ENCODE results near the gene FIBCD1.

FIBCD1 gene

DNA sequence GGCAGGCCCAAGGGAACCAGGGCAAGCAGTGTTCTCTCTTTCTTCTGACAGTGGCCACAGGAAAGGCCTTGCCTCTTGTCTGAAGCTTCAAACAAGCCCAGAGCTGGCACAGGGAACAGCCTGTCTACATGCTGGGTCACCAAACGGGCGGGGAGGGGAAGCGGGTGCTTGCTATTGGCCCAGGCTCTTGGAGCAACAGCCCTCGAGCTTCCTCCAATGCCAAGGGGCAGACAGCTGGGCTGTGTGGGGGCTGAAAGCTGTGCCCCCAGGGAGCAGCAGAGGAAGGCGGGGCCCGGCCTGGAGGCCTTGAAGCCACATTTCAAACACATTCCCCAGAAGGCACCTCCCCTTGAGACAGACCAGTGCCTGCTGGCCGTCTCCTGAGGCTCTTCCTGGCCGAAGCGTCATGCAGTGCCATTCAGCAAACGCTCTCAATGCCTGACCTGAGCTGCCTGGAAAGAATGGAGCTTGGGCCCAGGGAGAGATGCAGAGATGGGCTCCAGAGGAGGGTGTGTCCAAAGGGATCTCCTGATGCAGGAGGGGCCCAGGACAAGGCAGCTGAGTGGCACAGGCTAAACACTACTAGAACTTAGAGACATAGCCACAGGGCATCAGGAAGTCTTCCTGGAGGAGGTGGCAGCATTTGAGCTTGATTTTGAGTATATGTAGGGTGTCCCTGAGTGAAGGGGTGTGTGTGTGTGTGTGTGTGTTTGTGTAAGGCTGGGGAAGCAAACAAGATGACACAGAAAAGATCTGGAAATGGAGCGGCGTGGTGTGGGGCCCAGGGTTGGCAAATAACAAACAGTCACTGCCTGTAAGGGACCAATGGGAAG lies 2.5 kb downstream of the FIBCD1 start:
- no peak for DNase-seq (ENCODE audit: low read depth)

DNA sequence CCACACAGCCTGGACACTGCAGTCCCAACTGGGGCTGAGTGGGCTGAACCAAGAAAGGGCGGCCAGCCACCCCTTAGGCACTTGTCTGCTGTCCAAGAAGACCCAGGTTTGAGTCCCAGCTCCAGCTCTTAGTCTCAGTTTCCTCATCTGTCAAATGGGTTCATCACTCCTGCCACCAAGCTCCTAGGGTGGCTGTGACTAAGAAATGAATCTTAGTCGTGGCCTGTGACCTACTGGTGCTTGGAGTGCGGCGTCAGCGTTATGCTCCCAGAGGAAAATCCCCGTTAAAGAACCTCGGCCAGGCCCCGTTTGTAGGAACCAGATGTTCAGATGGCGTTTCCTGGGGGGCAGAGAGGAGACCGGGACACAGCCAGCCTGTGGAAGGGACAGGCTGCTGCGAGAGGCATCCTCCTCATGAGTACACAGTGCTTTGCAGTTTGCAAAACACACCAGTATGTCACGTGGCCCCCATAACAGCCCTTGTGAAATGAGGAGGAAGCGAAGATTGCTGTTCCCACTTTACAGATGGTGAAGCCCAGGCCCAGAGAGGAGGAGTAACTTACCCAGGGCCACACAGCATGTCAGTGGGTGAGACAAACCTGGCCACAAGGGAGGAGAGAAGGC lies 3.3 kb downstream of the FIBCD1 start:
- no peak for DNase-seq (ENCODE audit: low read depth)

DNA sequence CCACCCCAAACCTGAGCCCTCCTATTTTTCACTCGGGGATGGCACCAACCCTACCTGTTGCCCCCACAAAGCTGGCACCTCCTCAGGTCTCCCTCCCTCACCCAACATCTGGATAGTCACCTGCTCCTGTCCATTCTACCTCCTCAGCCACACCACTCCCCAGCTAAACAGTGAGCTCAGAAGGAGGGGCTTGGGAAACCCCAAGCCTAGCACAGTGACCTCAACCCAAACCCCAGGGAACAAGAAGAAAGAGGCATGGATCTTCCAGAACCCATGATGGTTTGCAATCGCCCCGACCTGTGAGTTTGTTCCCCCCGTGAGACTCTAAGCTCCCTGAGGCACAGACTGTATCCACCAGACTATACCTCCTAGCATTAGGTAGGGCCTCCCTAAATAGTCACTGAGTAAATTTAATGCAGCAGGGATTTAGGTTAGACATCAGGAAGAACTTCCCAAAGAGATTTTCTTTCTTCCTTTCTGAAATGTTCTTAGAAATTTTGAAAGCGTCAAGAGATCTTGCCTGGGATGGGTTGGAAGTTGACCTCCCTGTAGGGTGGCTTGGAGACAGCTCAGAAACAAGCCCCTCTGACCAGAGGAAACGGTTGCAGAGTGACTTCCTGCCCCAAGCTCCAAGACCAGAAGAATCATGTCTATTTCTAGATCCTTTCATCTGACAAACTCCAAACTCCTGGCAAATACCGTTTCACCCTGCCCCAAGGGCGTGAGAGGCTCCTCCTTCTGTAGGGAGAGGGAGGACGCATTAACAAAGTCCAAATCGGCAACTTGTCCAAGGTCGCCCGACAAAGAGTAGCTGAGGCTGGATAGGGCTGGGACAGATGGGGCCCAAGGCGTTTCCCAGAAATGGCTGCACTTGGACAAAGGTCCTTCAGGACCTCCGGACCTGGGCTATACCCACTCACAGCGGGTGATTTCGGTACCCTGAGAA lies 4.1 kb downstream of the FIBCD1 start:
- no peak for DNase-seq (ENCODE audit: low read depth)

DNA sequence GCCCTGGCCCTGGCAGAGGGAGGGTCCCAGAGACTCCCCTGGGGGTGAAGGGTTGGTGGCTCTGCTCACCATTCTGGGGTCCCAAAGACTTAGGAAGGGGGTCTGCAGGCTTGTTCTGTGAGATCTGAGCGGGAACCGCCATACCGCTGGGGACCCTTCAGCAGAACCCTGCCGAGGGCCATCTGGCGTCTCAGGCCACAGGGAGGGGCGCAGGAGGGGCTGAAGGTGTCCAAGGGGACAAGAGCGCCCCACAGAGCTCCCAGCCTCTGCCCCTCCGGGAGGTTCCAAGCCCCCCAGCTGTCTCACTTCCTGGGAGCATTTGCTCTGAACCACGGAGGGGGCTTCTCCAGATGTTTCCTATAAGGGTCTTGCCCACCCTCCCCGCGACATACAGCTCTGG lies 4.8 kb downstream of the FIBCD1 start:
- no peak for DNase-seq (ENCODE audit: low read depth)

DNA sequence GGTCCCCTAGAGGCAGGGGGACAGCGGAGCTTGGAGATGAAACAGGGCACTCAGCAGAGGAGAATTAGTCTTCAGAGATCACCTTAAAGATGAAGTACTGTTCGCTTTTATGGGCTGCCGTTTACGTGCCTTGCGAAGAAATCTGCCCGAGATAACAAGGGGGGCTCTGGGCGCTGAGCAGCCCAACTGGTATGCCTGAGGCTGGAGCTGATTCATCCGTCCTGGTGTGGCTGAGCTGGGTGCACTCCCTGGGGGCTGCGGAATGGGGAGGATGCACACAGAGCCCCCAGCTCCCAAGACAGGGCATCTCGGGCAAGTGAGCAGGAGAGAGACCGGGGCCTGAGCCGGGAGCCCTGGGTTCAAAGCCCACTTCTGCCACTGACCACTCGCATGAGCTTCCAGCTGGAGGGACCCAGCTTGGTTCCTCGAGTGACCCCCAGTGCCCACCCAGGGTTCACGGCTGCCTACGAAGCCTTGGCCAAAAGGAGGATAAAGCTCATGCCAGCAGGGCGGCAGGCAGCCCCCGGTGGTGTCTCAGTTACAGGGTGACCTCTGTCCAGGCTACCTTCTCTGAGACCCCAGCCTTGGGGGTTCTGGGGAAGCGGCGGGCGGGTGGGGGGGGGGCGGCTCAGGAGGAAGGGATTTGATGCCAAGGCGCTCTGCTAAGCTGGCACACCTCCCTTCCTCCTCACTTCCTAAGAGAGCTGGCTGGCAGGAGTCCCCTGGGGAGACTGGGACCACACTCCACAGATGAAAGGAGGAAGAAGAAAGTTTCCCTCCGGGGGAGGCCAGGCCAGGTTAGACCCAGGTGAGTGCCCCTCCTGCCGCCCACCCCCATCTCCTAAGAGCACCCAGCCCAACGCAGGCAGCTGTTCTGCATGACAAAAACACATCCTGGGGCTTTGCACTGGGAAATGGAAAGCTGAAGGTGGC lies 5.7 kb downstream of the FIBCD1 start:
- DNase-seq (ENCODE audit: low read depth), result no peak

DNA sequence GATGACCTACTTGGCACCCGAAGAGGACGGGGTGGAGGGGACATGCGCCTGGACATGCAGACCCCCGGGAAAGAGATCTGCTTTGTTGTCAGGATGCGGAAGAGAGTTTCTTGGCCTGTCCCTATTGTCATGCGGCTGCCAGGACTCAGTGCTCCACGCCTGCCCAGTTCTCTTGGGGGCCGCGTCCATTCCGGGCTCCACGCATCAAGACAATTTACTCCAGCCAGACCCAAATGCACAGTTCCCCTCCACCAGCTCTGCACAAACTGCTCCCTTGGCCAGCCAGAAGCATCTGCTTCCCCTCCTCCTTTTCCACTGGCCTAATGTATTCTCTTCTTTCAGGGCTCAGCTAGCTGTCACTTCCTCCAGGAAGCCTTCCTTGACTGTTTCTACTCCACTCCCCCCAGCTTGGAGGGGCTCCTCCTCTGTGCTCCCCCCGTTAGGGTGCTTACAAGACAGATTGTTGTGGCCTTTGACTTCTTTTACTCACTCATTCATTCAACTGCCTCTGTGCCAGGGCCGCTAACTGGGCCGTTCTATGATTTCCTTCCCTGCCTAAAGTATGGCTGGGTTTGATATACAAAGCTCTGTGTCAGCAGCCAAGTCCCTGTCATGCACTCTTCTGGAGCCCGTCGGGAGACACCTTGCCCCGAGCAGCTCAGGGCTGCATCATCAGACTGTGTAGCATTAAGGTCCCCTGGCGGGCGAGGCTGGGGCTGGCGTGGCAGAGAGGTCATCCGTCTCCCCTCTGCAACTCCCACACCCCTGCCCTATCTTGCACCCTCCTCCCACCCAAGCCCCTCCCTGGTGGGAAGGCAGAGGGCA lies 6.6 kb downstream of the FIBCD1 start:
- DNase-seq (ENCODE audit: low read depth), result no peak

DNA sequence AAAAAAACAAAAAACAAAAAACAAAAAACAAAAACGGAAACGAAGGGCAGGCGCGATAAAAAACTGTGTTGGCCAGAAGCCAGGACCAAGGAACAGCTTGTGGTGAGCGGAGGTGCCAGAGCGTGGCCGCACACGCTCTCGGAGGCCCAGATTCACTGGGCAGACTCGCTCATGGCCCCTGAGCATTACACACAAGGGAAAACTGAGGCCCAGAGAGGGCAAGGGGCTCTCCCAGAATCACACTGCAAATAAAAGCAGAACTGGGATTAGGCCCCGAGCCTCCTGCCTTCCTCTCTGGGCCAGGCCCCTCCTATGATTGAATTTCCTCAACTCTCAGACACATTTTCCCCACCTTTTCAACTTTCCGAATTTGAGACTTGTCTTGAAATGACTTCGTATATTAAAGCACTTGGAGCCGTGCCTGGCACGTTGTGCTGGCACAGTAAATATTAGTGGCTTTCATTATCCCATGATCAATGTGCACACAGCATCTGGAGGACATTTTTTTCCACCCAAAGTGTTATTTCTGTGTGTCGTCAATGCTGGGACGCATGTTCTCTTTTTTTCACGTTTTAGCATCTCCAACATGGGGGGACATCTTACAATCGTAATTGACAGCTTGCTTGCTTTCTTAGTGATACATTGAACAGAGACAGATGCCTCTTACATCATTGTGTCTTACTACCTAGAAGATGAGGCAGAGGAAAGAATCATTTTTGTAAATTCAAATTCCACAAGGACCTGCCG lies 7.4 kb downstream of the FIBCD1 start:
- no peak for DNase-seq (ENCODE audit: low read depth)

DNA sequence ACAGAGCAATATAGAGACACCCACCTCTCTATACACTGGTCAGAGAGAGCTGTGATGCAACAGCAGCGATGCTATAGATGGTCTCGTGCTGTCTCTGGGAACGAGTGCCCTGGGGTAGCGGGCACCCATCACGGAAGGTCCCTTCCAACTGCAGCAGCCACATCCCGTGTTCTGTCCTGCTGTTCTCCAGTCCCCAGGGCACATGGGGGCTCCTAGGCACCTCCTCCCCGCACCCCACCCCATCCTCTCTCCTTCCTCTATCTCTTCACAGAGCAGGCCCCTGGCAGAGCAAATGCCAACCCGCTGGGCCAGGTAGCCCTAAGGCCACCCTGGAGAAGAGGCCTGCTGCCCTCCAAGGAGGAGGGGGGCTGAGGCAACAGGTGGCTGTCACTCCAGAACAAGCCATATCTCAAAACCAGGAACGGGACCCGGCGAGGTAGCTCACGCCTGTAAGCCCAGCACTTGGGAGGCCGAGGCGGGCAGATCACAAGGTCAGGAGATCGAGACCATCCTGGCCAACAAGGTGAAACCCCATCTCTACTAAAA lies 8.2 kb downstream of the FIBCD1 start:
- DNase-seq (ENCODE audit: low read depth), result no peak

DNA sequence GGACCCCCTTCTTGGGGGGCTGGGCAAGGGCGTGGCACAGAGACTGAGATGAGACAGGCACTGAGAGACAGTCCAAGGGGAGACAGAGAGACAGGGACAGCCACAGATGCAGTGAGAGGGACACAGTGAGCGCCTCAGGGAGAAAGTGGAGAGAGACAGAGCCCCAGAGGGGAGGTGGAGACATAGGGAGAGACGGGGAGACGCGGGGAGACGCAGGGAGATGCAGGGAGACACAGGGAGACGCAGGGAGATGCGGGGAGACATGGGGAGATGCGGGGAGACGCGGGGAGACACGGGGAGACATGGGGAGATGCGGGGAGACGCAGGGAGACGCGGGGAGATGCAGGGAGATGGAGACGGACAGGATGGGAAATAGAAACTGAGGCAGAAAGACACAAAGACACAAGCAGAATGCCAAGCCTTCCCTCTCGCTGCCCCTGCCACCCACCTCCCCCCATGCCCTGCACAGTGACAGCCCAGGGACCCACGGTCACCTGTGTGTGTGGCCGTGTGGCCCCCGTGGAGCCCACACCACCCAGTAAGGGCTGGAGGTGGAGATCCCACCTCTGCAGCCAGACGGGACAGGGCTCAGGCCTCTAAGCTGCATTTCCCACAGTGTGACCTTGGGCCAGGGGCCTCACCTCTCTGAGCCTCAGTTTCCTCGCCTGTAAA lies 8.8 kb downstream of the FIBCD1 start:
- DNase-seq (ENCODE audit: low read depth), result no peak

DNA sequence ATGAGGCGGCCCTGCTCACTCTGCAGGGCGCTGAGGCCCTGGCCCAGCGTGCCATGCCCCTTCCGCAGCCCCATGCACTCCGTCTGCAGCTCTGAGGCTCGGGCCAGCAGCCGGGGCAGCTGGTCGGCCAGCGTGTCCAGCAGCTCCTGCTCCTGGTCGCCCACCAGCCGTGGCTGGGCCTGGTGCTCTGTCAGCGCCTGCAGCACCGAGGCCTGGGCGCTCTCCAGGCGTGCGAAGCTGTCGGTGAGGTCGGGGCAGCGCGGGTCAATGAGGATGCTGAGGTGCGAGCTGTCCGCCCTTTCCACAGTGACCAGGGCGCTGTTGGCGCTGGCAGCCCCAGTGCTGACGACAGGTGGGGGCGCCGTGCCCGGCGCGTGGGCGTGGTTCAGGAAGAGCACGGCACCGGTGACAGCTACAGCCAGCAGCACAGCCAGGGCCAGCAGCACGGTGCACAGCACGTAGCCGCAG lies 9.4 kb downstream of the FIBCD1 start:
- DNase-seq (ENCODE audit: low read depth), result no peak

DNA sequence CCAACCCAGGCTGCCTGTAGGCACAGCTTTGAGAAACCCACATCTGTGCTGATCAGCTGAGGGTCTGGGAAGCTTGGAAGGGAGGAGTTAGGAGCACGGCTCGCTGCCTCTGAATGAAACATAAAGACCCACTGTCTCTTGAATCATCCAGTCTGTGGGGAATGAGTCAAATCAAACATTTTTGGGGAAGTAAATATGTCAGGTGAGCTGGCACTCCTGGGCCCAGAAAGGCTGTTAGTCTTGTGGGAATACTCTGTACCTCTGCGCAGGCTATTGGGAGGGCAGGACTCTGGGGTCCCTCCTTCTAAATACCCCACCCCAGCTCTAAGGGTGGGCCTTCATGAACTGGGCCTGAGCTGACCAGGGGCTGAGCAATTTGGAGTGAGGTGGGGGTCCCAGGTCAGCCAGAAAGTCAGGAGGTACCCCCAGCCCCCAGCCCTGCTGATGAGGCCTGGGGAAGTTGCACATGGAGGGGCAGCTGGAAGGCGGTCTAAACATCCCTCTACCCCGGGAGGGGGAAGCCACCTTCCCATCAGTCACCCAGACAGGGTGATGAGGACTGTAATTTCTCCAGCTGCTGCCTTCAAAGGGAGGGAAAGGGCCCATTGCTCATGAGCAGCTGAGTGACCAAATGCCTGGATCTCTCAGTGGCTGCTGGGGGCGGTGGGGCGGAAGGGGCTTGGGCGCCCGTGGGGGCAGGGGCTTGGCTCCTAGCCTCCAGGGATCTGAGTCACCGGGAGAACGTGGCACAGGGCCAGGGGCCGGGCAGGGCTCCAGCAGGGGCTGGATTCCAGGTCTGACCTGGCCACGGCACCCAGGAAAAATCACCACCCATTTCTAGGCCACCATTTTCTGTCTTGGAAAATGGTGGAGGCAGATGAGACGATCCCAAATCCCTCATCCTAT lies 10.8 kb downstream of the FIBCD1 start:
- DNase-seq (ENCODE audit: low read depth), result no peak

DNA sequence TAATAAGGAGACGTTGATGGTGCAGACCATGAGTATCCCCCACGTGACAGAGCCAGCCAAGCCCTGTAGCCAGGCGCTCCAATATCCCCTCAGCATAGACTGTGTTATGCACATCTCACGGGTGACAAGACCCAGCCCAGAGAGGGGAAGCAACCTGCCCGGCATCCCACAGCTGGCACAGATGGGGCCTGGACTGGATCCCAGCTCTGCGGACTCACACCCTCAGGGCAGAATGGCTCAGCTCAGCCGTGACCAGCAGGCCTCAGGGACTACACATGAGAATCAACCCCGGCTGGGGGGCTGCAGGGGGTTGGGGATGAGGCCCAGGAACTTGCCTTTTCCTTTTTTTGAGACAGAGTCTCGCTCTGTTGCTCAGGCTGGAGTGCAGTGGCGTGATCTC lies 11.7 kb downstream of the FIBCD1 start:
- DNase-seq (ENCODE audit: low read depth), result no peak

DNA sequence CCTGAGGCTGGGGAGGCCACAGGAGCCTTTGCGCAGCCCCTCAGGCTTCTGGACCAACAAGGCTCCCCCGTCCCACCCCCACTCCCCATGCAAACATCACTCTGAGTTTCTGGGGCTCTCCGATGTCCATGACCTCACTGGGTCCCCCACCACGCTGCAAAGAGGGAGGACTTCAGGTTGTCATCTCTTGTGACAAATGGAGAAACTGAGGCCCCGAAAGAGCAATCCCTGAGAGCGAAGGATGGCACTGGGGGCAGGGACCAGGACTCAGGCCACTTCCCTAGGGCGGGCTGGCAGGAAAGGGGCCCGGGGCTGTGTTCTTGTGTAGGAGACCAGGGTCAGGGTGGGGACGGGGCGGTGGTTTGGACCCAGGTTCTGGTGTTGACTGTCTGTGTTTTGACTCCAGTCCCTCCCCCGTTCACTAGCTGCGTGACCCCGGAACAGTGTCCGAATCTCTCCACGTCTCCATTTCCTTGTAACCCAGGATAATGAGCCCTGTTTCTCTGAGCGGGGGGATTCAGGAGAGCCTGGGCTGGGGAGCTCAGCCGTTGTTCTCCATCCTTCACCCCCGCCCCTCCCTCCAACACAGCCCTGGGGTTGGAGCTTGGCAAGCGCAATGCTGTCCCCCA lies 13.9 kb downstream of the FIBCD1 start:
- no peak for DNase-seq (ENCODE audit: low read depth)

DNA sequence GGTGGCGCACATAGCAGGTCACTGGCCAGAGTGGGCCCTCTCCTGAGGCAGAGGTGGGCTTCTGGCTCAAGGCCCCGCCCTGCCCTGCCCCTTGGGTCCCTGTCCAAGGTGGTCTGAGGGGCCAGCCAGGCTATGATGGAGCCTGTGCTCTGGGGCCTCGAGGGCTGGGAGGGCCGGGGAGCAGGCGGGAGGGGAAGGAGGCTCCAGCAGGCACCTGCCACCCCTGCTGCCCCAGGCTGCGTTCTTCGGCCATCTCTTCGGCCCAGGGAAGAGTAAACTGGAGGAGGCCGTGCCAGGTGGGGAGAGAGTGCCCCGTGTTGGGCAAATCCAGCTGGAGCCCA lies 14.6 kb downstream of the FIBCD1 start:
- no peak for DNase-seq (ENCODE audit: low read depth)

DNA sequence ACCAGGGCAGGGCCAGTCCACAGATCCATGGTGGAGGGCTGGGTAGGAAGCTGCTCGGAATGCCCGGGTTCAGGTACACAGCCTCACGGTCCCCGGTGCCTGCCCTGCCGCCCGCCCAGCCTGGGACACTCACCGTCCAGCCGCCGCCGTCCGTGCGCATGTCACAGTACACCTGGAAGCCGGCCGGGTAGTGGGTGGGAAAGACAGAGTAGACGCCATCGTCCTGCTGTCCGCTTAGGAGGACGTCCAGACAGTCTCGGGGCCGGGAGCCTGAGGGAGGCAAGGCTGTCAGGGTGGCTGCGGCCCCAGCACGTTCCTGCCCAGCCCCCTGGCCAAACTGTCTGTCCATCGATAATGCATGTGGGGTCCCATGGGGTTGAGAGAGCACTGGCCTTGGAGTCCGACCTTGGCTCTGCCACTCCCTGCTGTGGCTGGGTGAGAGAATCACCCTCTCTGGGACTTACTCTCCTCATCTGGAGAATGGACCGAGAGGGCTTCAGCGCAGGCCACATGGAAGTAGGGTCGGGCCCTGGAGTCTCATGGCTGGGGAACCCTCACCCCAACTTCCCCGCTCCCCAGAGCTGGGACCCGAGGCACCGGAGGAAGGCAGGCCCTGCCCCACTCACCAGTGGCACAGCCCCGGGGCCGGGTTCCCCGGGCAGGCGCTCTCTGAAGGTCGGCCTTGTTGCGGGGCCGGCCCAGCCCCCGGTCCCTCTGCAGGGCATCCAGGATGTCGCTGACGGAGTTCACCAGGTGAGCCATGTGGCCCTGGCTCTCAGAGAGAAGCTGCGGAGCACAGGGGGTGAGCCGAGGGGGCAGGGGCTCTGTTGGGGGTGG lies 15.2 kb downstream of the FIBCD1 start:
- no peak for DNase-seq (ENCODE audit: low read depth)

DNA sequence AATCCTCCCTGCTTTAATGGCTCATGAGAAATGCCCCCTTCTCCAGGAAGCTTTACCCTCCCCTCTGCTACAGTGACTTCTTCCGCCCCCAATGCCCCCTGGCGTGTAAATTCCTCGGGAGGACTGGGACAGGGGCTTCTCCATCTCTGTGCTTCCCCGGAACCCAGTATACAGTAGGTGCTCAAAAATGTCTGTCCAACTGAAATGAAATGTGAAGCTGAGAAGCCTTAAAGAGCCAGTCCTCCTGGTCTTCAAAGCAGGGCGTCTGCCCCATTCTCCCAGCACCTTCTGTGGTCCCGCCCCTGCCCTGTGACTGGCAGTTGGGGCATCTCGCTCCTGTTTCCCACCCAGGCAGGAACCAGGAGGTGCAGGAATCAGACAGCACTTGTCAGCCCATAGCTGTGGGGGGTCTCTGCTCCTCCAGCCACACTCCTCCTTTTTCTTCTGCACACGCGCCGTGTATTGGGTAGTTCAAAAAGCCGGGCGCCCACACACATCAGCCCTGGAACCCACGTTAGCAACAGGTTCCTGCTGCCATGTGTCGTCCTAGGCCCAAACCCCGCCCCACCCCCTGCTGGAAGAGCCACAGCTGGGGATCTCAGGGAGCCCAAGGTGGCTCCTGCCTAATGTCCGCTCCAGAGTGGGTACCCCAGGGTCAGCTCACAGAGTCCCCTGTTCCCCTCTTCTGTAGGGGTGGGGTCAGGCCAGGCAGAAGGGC lies 16.0 kb downstream of the FIBCD1 start:
- no peak for DNase-seq (ENCODE audit: low read depth)

Measured in activated gamma-delta T cell treated with anti-CD3 and anti-CD28 coated beads, Interleukin-2, amount 50 U/mL, for 16 hours (primary cell).